GM12865 (cell line): ENCODE results near the gene EML1.

Source experiments
- DNase-seq: peaks from one replicate; pipeline ENCODE4 v3.0.0; 2010; ENCODE audit warnings: low read depth
- H3K4me3 ChIP-seq: 2 replicates; pipeline ENCODE4 v1.5.1; 2011; ENCODE audit warnings: mild to moderate bottlenecking, low read depth, low read length, control low read depth
- TF ChIP-seq, protein P1 (sequence below): IDR thresholded peaks from 2 replicates; pipeline ENCODE4 v1.5.1; 2011; ENCODE audit warnings: low read length, control low read depth, low read depth, inconsistent platforms; ENCODE audit not compliant: insufficient read depth; ENCODE audit errors: missing control alignments

EML1 gene

GRCh38 chr14:99961826-99962518 lies 168.8 kb downstream of the EML1 start:
- H3K4me3 ChIP-seq, result no peak overlapping the region
- DNase-seq, result no peak
- TF ChIP-seq, protein P1, sequence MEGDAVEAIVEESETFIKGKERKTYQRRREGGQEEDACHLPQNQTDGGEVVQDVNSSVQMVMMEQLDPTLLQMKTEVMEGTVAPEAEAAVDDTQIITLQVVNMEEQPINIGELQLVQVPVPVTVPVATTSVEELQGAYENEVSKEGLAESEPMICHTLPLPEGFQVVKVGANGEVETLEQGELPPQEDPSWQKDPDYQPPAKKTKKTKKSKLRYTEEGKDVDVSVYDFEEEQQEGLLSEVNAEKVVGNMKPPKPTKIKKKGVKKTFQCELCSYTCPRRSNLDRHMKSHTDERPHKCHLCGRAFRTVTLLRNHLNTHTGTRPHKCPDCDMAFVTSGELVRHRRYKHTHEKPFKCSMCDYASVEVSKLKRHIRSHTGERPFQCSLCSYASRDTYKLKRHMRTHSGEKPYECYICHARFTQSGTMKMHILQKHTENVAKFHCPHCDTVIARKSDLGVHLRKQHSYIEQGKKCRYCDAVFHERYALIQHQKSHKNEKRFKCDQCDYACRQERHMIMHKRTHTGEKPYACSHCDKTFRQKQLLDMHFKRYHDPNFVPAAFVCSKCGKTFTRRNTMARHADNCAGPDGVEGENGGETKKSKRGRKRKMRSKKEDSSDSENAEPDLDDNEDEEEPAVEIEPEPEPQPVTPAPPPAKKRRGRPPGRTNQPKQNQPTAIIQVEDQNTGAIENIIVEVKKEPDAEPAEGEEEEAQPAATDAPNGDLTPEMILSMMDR, result no peak

DNA sequence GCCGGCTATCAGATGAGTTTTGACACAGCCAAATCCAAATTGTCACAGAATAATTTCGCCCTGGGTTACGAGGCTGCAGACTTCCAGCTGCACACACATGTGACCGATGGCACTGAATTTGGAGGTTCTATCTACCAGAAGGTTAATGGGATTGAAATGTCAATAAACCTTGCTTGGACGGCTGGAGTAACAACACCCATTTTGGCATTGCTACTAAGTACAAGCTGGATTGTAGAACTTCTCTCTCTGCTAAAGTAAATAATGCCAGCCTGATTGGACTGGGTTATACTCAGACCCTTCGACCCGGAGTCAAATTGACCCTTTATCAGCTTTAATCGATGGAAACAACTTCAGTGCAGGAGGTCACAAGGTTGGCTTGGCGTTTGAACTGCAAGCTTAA lies 171.8 kb downstream of the EML1 start:
- TF ChIP-seq, protein P1, result no peak
- DNase-seq, result no peak
- H3K4me3 ChIP-seq, result no peak overlapping the region

DNA sequence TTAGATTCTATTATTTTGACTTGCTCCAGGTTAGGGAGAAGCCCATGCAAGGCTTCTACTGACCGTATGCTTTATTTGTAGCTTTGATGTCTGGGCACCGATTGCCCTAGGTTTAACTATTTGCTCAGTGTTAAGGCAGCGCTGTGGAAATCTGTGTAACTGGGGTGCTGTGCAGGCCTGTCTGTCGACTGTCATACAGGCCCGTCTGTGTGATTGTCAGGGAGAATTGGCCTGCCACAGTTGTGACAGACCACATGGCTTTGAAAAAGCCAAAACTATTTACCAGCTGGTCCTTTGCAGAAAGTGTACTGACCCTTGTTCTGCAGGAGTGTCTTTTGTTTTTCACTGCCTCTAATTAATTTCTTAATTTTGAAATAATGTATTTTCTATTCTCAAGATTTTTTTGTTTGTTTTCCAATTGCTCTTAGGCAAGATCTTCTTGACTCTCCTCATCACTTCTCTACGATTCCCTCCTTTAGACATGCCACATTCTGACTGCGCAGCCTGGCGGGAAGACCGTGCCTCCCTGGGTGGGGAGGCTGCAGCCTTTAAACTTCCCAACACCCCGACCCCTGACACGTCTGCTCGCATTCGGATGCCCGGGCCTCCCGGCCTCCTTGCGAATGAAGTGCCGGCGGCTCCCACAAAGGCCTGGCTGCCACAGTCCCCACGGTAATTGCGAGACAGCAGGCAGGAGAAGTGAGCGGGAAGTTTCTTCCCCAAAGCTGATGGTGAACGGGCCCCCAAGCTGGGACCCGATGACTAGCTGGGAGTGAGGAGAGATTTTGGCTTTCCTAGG lies 173.0 kb downstream of the EML1 start:
- no peak overlapping the region for H3K4me3 ChIP-seq
- TF ChIP-seq, protein P1, result no peak
- DNase-seq, result no peak

DNA sequence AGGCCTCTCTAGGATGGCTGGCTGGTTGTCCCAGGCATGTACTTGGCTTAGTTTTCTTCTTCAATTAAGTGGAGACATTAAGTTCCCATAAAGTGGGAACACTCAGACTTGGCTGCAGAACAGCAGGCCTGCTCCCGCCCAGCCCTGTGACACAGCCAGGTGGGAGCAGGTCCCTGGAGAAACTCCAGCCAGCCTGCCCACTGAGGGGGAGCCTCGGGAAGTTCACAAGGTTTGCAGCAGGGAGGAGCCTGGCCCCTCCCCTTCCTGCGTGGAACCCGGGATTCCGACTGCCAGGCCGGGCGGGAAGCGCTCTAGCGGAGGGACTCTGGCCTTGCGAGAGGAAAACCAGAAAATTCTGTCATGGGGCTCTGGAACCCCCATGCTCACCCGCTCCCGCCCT lies 173.7 kb downstream of the EML1 start:
- H3K4me3 ChIP-seq, result no peak overlapping the region
- TF ChIP-seq, protein P1, result no peak
- DNase-seq, result no peak

DNA sequence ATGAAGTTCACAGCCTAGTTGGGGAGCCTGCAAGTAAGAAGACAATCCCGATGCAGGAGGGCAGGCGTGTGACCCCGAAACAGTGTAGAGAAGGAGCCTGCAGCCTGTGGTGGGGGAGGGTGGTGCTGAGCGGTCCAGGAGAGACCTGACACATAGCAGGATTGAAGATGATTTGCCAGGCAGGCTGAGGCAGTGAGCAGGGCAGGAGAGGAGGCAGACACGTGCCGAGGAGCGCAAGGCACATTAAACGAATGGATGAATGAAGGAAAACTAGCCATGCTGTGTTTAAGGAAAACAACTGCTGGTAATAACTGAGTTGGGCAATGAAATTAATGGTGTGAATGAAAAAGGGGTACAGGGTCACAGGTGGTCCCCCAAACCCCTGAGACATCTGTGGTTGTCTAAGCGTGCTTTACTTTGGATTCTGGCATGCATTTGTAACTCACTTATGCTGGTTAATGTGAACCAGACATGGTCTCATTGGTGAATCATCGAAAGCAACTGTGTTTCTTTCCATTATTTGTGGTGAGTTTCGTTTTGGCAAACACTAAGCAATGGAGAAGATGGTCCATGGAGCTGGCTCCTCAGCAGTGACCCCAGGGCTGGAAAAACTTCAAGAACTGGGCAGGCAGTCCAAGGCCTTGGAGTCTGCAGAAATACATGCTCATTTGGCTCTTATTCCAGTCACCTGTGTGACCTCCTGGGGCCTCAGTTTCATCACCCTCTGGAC lies 175.1 kb downstream of the EML1 start:
- TF ChIP-seq, protein P1, result no peak
- no peak for DNase-seq
- H3K4me3 ChIP-seq, result no peak overlapping the region

DNA sequence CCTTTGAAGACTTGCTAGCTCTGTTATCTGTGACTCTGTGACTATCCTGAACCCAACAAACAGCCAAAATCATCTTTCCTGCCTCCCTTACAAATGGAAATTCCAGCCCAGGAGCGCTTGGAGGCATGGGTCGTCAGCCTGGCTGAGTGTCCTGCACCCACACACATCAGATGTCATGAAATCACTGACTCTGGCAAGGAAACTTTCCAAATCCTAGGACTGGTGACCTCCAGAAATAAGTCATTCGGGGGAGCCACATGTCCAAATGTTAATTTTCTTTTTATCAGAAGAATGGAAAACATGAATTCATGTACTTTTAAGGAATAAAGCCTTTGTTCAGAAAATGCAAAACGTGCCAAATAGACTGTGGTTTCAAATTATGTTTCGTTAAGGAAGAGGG lies 175.7 kb downstream of the EML1 start:
- TF ChIP-seq, protein P1, result no peak
- H3K4me3 ChIP-seq, result no peak overlapping the region
- no peak for DNase-seq
